GM18867 (cell line): Measurements from ENCODE around the gene GTPBP2.
"Not testable (repeated sequence)": the region's sequence is repeated elsewhere in the genome, so short reads cannot be mapped to it uniquely, and the experiment has no call there.

Source experiments
- ATAC-seq: cut with Tn5 transposase; IDR thresholded peaks from one replicate; pipeline ENCODE4 v1.9.1; 2021; ENCODE audit warnings: mild to moderate bottlenecking, moderate library complexity; ENCODE audit not compliant: unreplicated experiment

GTPBP2 gene

DNA sequence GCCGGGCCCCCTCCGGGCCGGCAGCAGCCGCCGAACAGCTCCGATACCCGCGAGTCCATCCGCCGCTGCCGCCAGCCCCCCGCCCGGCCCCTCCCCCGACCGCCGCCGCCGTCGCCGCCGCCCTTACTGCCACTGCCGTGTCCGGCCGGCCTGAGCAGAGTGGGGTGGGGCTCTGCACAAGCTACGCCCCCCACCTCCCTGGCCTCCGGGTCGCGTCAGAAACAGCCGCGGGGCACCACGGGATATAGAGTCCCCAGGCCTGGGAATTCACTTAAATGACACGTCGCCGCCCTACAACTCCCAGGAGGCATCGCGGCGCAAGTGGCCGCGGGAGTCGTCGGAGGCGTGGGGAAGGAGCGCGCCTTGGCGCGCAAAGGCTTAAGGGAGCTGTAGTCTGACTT, at the start of gene GTPBP2:
Gene GTPBP2, minus strand, starts transcription at position 161 of the 401 bp plus-strand sequence. Its CDS starts 102 bp downstream, at position 59.
- ATAC-seq, result peak; percentile 82

- no peak for ATAC-seq
These were observed 49.3 kb upstream of the GTPBP2 start for GRCh38 chr6:43678341-43678740.

DNA sequence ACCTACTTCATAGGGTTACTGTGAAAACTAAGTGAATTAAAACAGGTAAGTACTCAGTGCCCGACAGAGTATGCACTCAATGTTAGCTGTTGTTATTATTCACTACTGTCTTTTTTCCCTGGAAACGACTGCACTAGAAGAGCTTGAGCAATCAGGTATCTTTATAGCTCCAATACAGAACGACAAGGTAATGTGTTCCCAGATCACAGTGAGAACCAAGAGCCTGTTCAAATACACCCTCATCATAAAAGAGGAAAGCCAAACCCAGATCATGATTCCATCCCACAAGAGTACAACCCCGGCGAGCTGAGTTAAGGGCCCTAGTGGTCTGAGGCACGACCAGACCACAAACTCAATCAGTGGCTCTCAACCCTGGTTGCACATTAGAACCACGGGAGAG, 48.7 kb upstream of the GTPBP2 start:
- ATAC-seq, result no peak

DNA sequence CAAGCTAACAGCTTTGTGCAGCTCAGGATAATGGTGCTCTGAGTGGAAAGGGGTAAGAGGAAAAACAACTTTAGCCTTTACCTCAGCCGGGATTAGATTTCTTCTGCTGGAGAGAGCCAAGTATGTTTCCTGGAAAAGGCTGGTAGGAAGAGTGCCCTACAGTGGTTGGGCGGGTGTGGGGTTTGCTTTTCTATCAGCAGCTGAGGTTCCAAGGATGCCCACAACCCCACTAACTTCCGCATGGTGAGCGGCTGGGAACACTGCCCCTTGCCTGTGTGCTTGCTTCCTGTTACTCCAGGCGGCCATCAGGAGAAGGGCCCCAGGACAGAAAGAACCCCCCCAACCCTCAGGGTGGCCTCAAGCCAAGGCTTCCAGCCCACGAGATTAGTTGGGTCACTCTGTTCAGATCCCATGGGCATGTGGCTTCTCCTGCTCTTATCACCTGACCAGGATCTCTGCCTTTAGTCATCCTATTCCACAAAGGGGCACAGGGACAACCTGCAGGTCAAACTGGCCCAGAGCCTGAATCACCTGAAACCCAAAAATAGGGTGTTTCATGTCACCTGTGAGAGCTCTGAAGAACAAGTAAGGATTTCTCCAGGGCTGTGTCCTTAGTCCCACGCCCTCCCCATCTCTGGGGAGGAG, 48.0 kb upstream of the GTPBP2 start:
- ATAC-seq, result no peak

- no peak for ATAC-seq
These were observed 45.9 kb upstream of the GTPBP2 start for GRCh38 chr6:43674921-43675320.

GRCh38 chr6:43674291-43674690, 45.2 kb upstream of the GTPBP2 start:
- no peak for ATAC-seq

GRCh38 chr6:43673444-43674084, 44.5 kb upstream of the GTPBP2 start:
- no peak for ATAC-seq

- no peak for ATAC-seq
These were observed 43.0 kb upstream of the GTPBP2 start for GRCh38 chr6:43671801-43672690.

- no peak for ATAC-seq
These were observed 42.1 kb upstream of the GTPBP2 start for GRCh38 chr6:43671011-43671800.

DNA sequence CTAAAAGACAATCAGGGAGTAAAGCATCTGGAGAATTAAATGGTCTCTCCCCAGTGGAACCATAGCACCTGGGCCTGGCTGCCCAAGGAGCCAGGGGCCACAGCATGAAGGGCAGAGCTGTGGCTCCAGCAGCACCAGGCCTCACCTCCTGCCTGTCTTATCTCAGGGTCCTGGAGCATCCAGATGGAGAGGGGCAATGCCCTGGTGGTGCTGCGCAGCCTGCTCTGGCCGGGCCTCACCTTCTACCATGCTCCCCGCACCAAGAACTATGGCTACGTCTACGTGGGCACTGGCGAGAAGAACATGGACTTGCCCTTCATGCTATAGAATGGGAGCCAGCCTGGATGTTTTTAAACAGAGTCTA, 41.5 kb upstream of the GTPBP2 start:
- ATAC-seq, result no peak

- ATAC-seq, result no peak
These were observed 41.0 kb upstream of the GTPBP2 start for GRCh38 chr6:43669922-43670622.

DNA sequence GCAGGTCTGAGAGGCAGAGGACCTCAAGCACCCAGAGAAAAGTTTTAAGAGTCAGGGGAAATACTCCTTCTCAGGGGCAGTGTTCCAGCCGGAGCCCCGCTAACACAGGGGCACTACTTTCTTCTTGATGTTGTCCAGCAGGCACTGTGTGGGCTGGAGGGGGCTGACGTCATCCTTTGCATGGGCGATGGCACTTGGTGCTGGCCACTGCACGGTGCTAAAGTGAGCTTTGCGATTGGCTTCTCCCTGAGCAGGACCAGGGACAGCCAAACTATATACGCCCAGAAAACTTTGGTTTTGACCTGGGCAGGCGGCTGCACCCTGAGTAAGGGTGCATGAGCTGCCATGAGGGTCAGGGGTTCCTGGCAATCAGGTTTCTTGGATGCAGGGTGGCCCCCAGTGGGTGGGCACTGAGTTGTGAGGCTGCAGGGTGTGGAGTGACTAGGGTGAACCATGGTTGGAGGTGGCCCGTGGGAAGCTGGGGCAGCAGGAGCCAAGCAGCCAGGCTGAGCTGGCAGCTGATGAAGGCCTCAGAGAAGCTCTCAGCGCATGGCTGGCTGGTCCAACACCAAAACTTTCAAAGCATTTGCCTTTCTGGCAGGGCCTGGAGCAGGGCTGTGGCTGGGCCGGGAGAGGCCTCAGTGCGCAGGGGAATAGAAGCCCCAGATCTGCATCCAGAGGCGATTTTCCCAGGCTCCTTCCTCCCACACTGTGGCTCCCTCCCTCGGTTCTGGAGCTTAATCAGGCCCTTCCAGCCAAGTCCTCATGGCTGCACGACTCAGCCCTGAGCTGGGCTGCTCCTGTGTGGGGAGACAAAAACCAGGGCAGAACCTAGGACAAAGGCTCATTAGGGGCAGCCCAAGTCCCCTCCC, 40.2 kb upstream of the GTPBP2 start:
- no peak for ATAC-seq

GRCh38 chr6:43668151-43669028, 39.3 kb upstream of the GTPBP2 start:
- no peak for ATAC-seq

DNA sequence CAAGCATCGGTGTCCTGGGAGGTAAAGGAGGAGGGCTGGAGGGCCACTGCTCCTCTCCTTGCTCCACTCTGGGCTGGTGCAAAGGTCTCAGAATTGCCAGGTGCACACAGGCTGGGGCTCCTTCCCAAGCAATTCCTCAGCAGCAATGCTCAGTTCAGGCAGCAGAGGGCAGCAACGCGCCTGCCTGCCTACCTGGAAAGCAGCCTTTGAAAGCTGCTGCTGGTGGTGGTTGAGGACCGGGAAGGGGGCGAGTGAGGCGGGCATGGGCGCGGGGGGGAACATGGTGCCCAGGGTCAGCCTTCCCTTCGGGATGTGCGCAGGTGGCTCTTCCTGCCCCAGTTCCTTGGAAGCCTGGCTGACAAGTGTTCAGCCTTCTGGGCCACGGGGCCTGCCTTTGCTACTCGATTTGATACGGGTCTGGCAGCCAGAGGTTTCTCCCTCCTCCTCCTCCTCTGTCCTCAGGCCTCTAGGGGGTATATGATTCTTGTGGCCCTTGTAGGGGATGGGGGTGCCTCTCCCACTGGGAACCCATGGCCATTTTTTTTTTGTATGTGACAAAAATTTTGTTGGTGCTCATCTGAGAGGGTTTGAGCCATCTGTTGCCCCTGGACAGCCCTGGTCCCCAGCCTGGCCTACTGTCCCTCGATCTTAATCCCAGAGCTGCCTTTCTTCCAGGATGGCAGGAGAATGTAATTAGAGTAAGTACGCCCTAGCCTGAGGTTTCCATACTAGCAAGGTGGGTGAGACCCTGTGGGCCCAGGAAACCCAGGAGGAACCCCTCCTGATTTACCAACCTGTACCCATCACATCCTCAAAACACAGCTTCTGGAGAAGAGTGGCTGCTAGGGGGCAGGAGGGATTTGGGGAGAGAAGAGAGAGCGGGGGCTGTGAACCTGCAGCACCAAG, 38.4 kb upstream of the GTPBP2 start:
- ATAC-seq, result peak; percentile 47

GRCh38 chr6:43666196-43666920, 37.3 kb upstream of the GTPBP2 start:
- ATAC-seq, result no peak

DNA sequence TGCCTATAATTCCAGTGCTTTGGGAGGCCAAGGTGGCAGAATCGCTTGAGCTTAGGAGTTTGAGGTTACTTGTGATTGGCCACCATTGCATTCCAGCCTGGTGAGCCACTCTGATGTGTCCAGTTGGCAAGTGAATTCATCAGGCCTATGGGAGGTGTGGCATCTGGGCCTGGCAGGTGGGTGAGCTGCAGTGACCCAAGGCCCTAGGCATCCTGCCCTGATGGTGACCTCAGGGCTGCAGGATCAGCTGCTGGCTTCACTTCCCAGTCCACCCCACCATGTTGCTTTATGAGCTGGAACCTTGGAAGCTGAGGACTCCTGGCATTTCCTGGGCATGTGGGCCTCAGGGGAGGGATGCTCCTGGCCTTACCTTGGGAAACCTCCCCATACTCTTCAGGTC, 36.3 kb upstream of the GTPBP2 start:
- ATAC-seq, result no peak

GRCh38 chr6:43662948-43663347, 33.9 kb upstream of the GTPBP2 start:
- not testable (repeated sequence) for ATAC-seq
